K562 (cell line): ENCODE data around the gene RIPOR1. TPM values are rescaled to one million over a fixed set of nuclear protein-coding genes. Genes with fewer than 3 reads are reported as not detected.

ENCODE experiments used
- ATF1 ChIP-seq, 2 experiments: fragments of 450-650 bp in 1 of 2; IDR thresholded peaks; 2 replicates each; pipeline ENCODE4 v1.6.1; 2016; ENCODE audit warnings: missing compliant biosample characterization in 1 of 2, missing genetic modification characterization in 1 of 2
- ATF7 ChIP-seq: fragments of 450-650 bp; IDR thresholded peaks from 2 replicates; pipeline ENCODE4 v1.7.1; 2014; ENCODE audit warnings: mild to moderate bottlenecking, moderate library complexity
- CREBBP ChIP-seq: IDR thresholded peaks from one replicate; pipeline ENCODE4 v1.6.1; 2012; ENCODE audit warnings: low read depth, mild to moderate bottlenecking, control low read depth, inconsistent platforms, low read length
- ELF2 ChIP-seq: fragments of 250-450 bp; sonication (Bioruptor Pico); IDR thresholded peaks from 2 replicates; pipeline ENCODE4 v1.5.0; 2021; ENCODE audit warnings: mild to moderate bottlenecking
- FOXA1 ChIP-seq: fragments of 450-650 bp; IDR thresholded peaks from 2 replicates; pipeline ENCODE4 v1.6.1; 2016; ENCODE audit warnings: mild to moderate bottlenecking, borderline replicate concordance
- GATA2 ChIP-seq: sonication (generic); formaldehyde crosslinking; IDR thresholded peaks from 2 replicates; pipeline ENCODE4 v1.4.0; 2020; ENCODE audit warnings: mild to moderate bottlenecking, missing genetic modification reagents
- HNRNPUL1 ChIP-seq: fragments of 200-400 bp; formaldehyde crosslinking; IDR thresholded peaks from 2 replicates; pipeline ENCODE4 v1.6.1; 2017; ENCODE audit warnings: low read length
- STAT5A ChIP-seq: IDR thresholded peaks from 2 replicates; pipeline ENCODE4 v1.6.1; 2012; ENCODE audit warnings: low read length, inconsistent platforms, borderline replicate concordance
- TAL1 ChIP-seq: fragments of 450-650 bp; IDR thresholded peaks from 2 replicates; pipeline ENCODE4 v1.6.1; 2016; ENCODE audit warnings: mild to moderate bottlenecking
- TGIF2 ChIP-seq: sonication (generic); formaldehyde crosslinking; IDR thresholded peaks from 2 replicates; pipeline ENCODE4 v1.8.1; 2022; ENCODE audit warnings: mild to moderate bottlenecking, missing genetic modification reagents, moderate library complexity
- TSC22D4 ChIP-seq: fragments of 450-650 bp; IDR thresholded peaks from 2 replicates; pipeline ENCODE4 v1.6.1; 2016; ENCODE audit warnings: missing genetic modification characterization, missing biosample characterization, control low read depth
- ZBTB8A ChIP-seq: fragments of 450-650 bp; IDR thresholded peaks from 2 replicates; pipeline ENCODE4 v1.6.1; 2018; ENCODE audit warnings: mild to moderate bottlenecking, moderate library complexity; ENCODE audit not compliant: partially characterized antibody
- ZNF143 ChIP-seq: sonication (generic); formaldehyde crosslinking; IDR thresholded peaks from 2 replicates; pipeline ENCODE4 v1.9.0; 2022; ENCODE audit warnings: mild to moderate bottlenecking, missing genetic modification reagents
- ZNF282 ChIP-seq: sonication (generic); formaldehyde crosslinking; IDR thresholded peaks from 2 replicates; pipeline ENCODE4 v1.8.1; 2023; ENCODE audit warnings: missing genetic modification reagents
- ZNF316 ChIP-seq: fragments of 450-650 bp; IDR thresholded peaks from 2 replicates; pipeline ENCODE4 v1.6.1; 2016
- ZNF395 ChIP-seq: fragments of 200-800 bp; sonication (Bioruptor generic); IDR thresholded peaks from 2 replicates; pipeline ENCODE4 v1.6.1; 2017; ENCODE audit warnings: missing genetic modification characterization, missing compliant biosample characterization
- ZNF407 ChIP-seq: fragments of 450-650 bp; IDR thresholded peaks from 2 replicates; pipeline ENCODE4 v1.6.1; 2016; ENCODE audit warnings: low read depth
- ZNF444 ChIP-seq: fragments of 250-450 bp; sonication (Bioruptor Pico); IDR thresholded peaks from 2 replicates; pipeline ENCODE4 v1.4.0; 2020; ENCODE audit warnings: mild to moderate bottlenecking, moderate library complexity
- ZNF561 ChIP-seq: fragments of 450-650 bp; formaldehyde crosslinking; conservative IDR thresholded peaks from 2 replicates; pipeline ENCODE4 v1.4.0; 2020; ENCODE audit warnings: mild to moderate bottlenecking, moderate library complexity
- ZNF766 ChIP-seq: fragments of 200-800 bp; sonication (Bioruptor generic); conservative IDR thresholded peaks from 2 replicates; pipeline ENCODE4 v1.6.1; 2016; ENCODE audit warnings: missing genetic modification characterization, missing compliant biosample characterization
- polyA plus RNA-seq, 8 experiments: library from polyadenylated mRNA; depleted of rRNA in 4 of 8; stranded (reverse) in 5 of 8; unstranded in 3 of 8; fragments of >200 nt; fragmentation: Nextera tagmentation in 2 of 8; fragmentation: Illumina TruSeq in 1 of 8; extraction: Ambion mirVana in 2 of 8; extraction: Trizol in 1 of 8; gene quantifications; 2 replicates each; pipeline versions ENCODE4 v1.2.1 to v1.2.3, GENCODE V29; 2011 to 2014; ENCODE audit warnings: inconsistent platforms in 1 of 8, missing spikeins in 1 of 8
- total RNA-seq, 7 experiments: library from RNA; depleted of rRNA in 6 of 7; stranded (reverse); fragments of >200 nt in 6 of 7; fragmentation: Illumina TruSeq in 2 of 7; extraction: Trizol in 2 of 7; gene quantifications; 2 replicates each; pipeline versions ENCODE4 v1.2.1 to v1.2.3, GENCODE V29; 2011 to 2021; ENCODE audit warnings: low replicate concordance in 1 of 7

The RIPOR1 gene
- total and polyA plus RNA-seq, 9 of the 15 experiments (the other 6 are each of a cell fraction or from before 2014, with no cell fraction given): 0.36 to 31.1 (median 3.0) TPM

GRCh38 chr16:67562918-67563707, 34.5 kb downstream of the RIPOR1 start (continued):
- TF ChIP-seq ZNF407 (no peak), GATA2 (CRISPR knock-in tag) (no peak), ZNF766 (CRISPR knock-in tag) (no peak), ZNF395 (CRISPR knock-in tag) (no peak), TAL1 (no peak), ATF1 (CRISPR knock-in tag; IDR thresholded peaks at IDR 0.05) (no peak), ATF1 (tag; IDR thresholded peaks at IDR 0.05) (peak; percentile 48), ZNF316 (no peak), TGIF2 (peak; percentile 75; the same call in 1 of the 2 replicates), ELF2 (CRISPR knock-in tag) (no peak), ZBTB8A (no peak), FOXA1 (no peak), CREBBP (no peak), ZNF444 (CRISPR knock-in tag) (no peak), ZNF143 (CRISPR knock-in tag) (peak; percentile 52; the same call in 1 of the 2 replicates), ATF7 (peak; percentile 23; the same call in 1 of the 2 replicates), ZNF282 (CRISPR knock-in tag) (0 out of 2 replicates have a peak, but pooled peaks have one; percentile 78), STAT5A (no peak), TSC22D4 (tag) (no peak), ZNF561 (CRISPR knock-in tag) (no peak), HNRNPUL1 (no peak)
